Activated CD8-positive, alpha-beta memory T cell treated with anti-CD3 and anti-CD28 coated beads, Interleukin-2, amount 50 U/mL, for 4 hours (primary cell): ENCODE measurements around the gene EXOC2.

Experiments
- DNase-seq: peaks from one replicate; pipeline ENCODE4 v3.0.0-alpha.2; 2020

The EXOC2 gene

DNA sequence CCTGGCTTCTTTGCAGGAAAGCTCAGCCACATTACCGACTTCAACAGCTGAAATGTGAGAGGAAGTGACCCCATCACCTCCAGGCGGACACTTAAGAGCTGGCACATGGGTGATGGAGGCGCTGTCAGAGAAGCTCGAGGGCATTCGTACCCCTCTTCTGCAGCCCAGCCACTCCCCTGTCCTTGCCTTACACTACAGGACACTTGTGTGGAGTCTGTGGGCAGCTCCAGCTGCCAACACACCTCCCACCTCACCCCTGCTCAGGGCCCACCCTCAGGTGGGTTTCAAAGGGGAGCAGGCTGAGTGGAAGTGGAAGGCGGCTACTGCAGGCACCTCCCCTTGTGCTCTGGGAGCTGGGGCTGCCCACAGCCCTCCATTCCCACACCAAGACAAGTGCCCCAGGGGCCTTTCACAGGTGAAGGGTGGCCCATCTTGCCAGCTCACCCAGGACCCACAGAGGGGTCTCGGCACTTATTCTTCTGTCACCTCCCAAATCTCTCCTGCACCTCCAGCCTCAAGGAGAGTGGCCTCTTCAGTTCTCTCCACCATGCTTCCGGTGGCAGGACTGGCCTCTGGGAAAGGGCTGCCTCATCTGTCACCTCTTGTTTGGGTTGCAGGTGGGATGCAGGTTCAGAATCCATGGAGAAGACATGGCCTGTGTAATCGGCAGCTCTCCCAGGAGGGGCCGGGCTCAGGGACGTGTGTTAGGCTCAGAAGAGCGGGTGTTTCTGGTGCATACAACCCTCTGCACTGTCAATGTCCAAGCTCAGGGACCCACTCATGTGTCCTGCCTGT is 251.6 kb downstream of the EXOC2 start:
- DNase-seq = peak; percentile 7

DNA sequence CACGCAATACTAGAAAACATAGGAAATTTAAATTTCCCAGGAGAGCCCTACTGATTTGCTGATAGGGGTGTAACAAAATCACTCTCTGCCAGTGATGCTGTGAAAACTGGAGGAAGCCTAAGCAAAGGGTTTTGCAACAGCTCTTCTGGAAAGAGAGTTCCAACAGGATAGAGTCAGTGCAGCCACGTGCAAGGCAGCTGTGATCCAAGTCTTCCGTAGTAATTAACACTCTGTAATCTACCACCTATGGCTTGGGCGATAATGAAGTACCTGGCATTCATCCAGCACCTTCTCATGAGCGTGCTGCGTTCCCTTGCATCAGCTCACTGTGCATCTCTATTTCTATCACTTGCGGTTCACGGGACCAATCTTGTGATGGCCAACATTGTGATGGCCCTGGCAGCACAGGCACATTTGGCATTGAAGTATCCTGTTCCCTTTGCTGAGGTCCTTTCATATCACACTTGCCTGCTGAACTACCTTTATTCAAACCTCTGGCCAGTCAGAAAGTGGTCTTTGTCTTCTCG is 253.2 kb downstream of the EXOC2 start:
- peak; percentile 6 for DNase-seq

DNA sequence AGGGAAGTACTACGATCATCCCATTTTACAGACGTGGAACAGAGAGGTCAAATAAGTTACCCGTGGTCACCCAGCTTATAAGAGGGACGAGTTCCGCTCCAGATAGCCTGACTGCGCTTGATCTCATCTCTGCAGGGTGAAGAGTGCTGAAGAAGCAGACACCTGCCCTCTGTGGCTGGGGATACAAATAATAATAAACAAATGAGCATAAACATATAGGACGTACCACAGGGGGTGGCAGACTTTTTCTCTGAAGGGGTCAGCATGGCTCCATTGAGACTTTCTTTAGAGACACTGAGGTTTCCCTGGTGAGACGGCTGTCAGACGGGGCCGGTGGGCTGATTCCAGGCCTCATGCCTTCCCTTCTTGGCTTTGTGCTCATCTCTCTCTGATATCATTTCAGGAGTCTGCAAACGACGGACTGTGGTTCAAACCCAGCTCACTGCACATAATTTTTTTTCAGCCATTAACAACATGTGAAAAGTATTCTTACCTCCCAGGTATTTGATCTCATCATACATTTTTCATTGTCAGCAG is 254.2 kb downstream of the EXOC2 start:
- DNase-seq = peak; percentile 2

DNA sequence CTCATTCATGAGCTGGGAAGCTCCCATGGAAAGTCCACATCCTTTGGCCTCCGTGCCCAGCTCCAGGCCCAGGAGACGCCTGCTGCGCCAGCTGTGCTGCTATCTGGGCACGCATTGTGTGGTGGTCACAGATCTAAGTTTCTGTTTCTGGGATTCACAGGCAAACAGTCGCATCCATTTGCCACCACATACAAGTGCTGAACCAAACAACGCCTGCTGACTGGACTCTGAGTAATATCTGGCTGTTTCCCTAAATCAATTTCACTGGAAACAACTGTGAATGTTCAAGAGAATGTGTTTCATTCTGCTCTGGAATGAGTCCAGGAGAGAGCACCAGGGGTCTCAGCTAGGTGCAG is 255.9 kb downstream of the EXOC2 start:
- DNase-seq = no peak

DNA sequence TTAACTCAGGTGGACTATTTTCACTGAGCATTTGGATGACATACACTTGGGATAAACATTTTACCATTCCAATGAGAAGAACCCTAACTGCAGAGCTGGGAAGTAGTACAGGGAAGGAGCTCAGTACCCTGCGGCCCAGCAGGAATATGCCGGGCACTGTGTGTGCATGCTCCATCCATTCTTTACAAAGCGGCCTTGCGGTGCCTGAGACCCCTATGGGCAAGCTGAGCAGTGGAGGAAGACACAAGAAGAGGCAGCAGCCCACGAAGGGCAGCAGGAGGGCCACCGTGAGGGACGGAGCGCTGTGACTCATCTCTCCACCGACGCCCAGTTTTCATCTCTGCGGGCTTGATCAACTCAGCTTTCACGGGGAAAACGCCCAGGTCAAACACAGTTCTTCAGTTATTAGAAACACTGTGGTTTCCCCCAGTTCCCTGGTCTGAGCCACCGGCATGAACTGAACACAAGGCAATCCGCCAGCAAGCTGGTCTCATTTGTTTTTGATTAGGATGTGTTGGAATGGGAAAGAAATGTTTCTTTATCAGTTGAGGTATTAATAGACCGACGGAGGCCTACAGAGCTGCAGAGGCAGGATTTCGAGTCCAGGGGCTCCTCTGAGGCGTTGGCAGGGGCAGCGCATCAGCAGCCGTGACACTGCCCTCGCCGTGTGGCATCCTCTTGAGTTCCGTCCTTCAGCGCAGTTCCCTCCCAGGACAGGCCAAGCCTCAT is 256.5 kb downstream of the EXOC2 start:
- DNase-seq = peak; percentile 8

DNA sequence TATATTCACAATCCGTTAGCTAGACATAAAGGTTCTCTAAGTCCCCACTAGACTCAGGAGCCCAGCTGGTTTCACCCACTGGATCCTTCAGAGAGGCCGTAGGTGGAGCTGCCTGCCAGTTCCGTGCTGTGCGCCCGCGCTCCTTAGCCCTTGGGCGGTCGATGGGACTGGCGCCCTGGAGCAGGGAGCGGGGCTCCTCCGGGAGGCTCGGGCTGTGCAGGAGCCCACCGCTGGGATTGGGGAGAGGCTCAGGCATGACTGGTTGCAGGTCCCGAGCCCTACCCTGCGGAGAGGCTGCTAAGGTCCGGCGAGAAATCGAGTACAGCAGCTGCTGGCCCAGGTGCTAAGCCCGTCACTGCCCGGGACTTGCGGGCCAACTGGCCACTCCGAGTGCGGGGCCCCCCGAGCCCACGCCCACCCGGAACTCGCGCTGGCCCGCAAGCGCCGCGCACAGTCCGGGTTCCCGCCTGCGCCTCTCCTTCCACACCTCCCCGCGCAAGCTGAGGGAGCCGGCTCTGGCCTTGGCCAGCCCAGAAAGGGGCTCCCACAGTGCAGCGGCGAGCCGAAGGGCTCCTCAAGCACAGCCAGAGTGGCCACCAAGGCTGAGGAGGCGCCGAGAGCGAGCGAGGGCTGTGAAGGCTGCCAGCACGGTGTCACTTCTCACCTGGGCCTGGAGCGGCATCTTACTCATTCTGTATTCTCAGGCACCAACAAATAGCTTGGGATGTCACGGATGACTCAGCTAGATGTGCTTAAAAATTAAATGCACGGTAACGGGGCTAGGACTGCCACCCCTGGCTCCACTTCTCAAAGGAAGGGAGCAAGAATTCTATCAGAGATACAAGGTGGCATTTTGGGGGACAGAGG is 257.3 kb downstream of the EXOC2 start:
- peak; percentile 9 for DNase-seq
